NCI-H2029 treated with DMSO at 0.1 percent for 48 hours (cell line): ENCODE data around the gene NAALADL2.
A peak's percentile ranks its signal among the peaks of the same experiment; 100 is the strongest.
"Not testable (repeated sequence)": the region's sequence is repeated elsewhere in the genome, so short reads cannot be mapped to it uniquely, and the experiment has no call there.

Experiments
- DNase-seq: peaks from one replicate; lab custom pipeline; 2025; lab: John Stamatoyannopoulos, UW

NAALADL2 gene

GRCh38 chr3:175129571-175129970 lies 270.4 kb downstream of the NAALADL2 start:
- no peak for DNase-seq

GRCh38 chr3:175131866-175132265 lies 272.7 kb downstream of the NAALADL2 start:
- DNase-seq = not testable (repeated sequence)

- DNase-seq = not testable (repeated sequence)
Observed at GRCh38 chr3:175132706-175133105, 273.6 kb downstream of the NAALADL2 start.

- DNase-seq = no peak
Observed at GRCh38 chr3:175144368-175144767, 285.2 kb downstream of the NAALADL2 start.

- DNase-seq = no peak
Observed at GRCh38 chr3:175146258-175146657, 287.1 kb downstream of the NAALADL2 start.

DNA sequence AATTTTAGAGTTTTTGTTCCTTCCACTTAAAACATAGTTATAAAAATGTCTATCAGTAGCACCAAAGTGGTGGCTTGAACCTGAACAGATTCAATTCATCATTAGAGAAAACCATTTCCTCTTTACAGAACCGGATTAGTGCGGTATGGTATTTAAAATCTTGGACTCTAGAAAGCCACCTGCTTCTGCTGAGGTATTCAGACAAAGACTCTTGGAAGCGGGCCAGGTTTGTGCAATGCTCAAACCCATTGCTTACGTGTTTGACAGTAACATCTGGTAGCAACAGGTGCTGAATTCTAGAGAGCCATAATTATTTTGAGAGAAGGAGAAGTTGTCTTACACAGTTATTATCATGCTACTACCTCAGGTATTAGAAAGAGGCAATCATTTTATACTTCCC lies 290.5 kb downstream of the NAALADL2 start:
- peak; percentile 99 for DNase-seq

- peak; percentile 96 for DNase-seq
Observed at GRCh38 chr3:175150812-175151401, 291.8 kb downstream of the NAALADL2 start.

DNA sequence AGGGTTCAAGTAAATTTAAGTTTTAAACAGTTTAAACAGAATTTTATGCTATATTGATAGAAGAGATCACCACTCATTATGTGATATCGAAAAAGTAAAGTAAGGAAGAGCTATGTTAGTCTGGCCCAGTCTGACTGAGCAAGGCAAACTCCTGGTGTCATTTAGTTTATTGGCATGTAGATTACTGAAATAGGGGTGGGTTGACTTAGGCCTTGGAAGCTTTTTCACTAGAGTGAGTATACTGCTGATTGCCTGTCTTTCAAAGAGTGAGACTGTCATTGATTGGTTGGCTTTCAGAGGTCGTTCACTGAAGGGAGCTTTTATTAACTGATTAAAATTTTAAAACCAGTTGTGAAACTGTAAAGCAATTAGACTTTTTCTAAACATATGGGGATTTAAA lies 294.5 kb downstream of the NAALADL2 start:
- no peak for DNase-seq

DNA sequence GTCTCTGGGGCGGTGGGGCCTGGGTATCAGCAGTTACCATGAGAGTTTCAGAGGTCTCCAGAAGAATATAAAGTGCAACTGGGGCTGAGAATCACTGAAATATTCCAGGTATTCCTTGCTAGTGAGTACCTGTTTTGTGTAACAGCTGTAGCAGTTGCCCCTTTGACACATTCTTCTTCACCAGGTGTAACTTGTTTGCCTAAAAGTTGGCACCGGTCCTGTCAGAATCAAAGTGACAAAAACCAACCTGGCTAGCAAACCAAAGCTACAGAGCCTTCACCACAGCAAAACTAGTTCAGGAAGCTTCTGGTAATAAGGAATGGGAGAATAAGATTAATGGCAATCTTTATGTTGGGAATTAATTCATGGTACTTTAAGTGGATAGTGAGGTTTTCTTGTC lies 296.0 kb downstream of the NAALADL2 start:
- no peak for DNase-seq

- no peak for DNase-seq
Observed at GRCh38 chr3:175159202-175159601, 300.1 kb downstream of the NAALADL2 start.

DNA sequence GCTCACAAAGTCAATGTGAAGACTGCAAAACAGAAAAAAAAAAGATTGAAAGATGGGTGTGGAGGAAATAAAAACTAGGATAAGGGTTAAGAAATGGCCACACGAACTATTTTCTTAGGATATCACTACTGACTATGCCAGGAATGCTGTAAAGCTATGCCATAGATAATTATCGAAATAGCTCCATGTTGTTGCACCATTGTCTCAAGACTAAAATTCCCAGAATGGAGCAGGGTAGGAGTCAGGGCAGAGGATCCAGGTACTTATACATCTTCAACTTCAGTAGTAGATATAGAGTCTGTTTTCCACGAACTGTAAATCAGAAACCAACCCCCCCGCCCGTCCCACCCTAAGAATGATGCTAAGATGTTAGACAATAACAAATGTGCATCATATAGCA lies 302.2 kb downstream of the NAALADL2 start:
- DNase-seq = no peak

GRCh38 chr3:175163686-175164085 lies 304.6 kb downstream of the NAALADL2 start:
- DNase-seq = peak; percentile 59

DNA sequence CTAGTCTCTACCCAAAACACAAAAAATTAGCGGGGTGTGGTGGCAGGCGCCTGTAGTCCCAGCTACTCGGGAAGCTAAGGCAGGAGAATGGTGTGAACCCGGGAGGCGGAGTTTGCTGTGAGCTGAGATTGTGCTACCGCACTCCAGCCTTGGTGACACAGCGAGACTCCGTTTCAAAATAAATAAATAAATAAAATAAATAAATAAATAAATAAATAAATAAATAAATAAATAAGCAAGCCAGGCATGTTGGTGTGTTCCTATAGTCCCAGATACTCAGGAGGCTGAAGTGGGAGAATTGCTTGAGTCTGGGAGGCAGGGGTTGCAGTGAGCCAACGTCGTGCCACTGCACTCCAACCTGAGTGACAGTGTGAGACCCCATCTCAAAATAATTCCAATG lies 314.0 kb downstream of the NAALADL2 start:
- DNase-seq = not testable (repeated sequence)

- no peak for DNase-seq
Observed at GRCh38 chr3:175176556-175176955, 317.4 kb downstream of the NAALADL2 start.

DNA sequence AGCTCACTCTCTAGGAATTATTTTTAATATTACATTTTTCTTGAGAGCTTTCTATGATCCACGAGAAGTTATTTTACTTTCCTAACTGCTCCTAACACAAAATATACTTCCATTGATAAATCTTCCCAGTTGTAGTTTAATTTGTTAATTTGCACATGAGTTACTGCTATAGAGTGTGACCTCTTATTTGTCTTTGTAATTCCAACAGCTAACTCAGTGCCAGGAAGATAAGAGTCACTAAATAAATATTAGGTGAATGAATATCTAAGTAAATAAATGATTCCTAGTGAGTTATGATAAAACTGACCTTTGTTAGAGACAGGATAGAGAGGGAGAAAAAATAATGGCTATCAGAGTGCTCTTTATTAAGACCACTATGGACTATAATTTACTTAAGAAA lies 319.9 kb downstream of the NAALADL2 start:
- peak; percentile 63 for DNase-seq

DNA sequence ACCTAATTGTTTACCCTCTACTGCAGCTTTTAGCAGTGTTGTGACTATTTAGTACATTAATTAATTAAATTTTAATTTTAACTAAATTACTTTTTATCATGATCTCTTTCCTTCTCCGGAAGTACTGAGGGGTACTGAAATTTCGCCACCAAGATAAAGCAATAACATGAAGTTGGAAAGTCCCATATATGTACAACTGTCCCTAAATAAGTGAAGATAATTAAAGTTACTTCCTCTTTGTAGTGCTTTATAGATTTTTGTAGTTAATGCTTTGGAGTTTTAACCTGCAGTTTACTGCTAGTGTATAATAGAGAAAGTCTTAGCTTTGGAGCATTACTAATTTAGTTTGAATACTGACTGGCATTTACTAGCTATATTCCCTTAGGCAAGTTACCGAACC lies 325.3 kb downstream of the NAALADL2 start:
- DNase-seq = no peak

DNA sequence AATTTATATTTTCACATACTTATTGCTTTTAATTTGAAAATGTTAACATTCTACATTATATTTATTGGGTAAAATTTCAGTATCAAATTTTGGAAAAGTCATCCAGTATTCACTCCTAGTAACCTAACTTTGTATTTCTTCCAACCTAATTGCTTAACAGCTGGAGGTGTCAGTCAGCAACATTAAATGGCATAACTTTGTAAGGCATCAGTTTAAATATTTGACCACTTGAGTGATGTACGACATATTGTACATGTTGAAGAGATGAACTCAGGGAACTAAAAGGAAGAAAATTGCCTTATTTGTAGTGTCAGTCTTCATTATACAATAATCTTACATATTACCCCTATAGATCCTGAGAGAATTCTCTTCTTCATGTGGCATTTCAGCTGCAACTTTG lies 326.8 kb downstream of the NAALADL2 start:
- no peak for DNase-seq

DNA sequence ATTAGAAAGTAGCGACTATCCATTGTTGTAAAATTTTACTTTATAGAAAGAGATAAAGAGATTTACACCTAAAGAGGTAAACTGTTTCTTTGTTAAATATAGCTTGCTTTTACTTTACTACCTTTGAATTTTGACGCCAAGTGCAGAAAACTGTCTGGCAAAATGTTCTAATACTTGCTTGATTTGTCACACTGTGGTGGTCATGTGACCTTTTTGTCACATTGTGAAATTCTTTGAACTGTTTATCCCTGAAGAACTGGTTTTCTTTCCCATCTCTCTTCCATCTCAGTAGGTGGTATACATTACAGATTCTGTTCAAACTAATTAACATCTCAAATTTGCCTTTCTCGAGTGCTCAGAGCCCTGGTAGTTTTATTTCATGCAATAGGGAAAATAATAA lies 327.4 kb downstream of the NAALADL2 start:
- DNase-seq = no peak

- DNase-seq = peak; percentile 87
Observed at GRCh38 chr3:175187586-175187985, 328.5 kb downstream of the NAALADL2 start.

- DNase-seq = no peak
Observed at GRCh38 chr3:175192536-175192935, 333.4 kb downstream of the NAALADL2 start.

DNA sequence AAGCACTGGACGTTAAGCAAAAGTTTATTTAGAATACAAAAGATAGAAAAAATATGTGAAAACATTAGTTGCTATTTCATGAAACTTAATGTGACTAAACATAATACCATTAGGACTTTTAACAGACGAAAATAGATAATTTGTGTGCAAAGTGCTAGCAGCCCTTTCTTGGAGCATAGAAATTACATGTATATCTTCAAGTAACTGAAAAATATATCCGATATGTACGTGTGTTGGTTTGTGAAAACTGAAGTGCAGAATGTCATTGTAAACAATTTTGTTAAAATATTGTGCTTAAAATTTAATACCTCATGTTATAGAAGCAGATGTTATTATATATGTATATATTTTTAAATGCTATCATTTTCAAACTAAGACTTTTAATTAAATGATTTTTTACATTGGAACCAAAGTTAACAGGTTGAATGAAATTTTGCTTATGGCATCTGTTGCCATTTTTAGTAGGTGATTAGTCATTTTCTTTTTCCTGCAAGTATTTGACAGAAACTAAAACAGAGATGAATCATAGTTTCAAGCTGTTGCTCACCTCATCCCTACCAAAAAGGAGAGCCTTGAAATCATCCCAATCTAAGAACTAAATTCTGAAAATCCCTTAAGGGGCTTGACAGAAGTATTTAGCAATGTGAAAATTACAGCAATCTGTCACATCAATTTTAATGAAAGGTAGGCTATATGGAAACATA lies 334.8 kb downstream of the NAALADL2 start:
- no peak for DNase-seq

DNA sequence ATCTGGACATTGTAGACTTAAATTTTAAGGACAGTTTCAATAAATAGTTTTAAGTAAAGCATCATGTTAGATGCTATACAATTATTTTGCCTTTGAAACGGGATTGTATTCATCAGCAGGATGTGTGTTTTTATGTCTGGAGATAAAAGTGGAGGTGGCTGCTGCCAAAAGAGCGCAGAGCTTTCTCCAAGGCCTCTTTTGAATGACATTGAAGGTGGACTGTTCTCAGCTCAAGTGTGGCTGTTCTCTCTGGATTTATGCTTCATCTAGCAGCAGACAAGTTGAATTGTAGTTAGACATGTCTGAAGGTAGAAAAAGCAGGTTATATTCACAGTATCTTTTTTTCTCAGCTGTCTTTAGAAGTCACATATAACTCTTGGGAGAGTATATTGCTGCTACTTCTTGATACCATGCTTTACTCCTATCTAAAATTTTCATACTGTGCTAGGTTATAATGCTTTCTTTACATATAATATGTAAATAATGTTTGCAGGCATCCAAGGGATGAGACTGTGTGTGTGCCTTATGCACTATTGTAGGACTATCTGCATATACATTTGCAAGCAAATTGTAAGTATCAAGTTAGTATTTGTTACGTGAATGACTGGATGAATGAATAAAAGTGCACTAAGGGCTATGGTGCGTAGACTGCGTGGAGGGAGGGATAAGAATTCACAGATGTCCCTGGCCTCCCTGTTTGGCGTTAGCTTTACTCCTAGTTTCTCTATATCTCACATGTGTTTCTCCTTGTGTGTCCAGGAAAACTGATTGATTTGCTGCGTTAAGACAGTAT lies 340.1 kb downstream of the NAALADL2 start:
- no peak for DNase-seq

GRCh38 chr3:175199961-175200360 lies 340.8 kb downstream of the NAALADL2 start:
- no peak for DNase-seq
